GM23248 (cell line): Measurements from ENCODE around the gene ATP5PD.

ENCODE experiments used
- EZH2 ChIP-seq: fragments of 200-600 bp; sonication (generic); IDR thresholded peaks from 2 replicates; pipeline ENCODE4 v1.6.1; 2018; ENCODE audit warnings: antibody characterized with exemption, mild to moderate bottlenecking; ENCODE audit not compliant: insufficient read depth, poor library complexity, severe bottlenecking
- EZH2phosphoT487 ChIP-seq: fragments of 200-600 bp; sonication (generic); IDR thresholded peaks from 2 replicates; pipeline ENCODE4 v1.6.1; 2018; ENCODE audit warnings: antibody characterized with exemption, moderate library complexity, mild to moderate bottlenecking, low read depth; ENCODE audit not compliant: insufficient read depth

- no peak for TF ChIP-seq EZH2
- TF ChIP-seq EZH2phosphoT487, result no peak
Measured at GRCh38 chr17:75001915-75002843, 44.6 kb downstream of the ATP5PD start.
